ENCODE data around the gene POC1B.

- TF ChIP-seq POLR2A (IDR thresholded peaks at IDR 0.05) (no peak), CTCF (IDR thresholded peaks at IDR 0.05) (no peak), EP300 (IDR thresholded peaks at IDR 0.05) (no peak), POLR2AphosphoS5 (IDR thresholded peaks at IDR 0.05) (no peak)
Observed at GRCh38 chr12:89414322-89414721, 111.5 kb downstream of the POC1B start.

Data from gastroesophageal sphincter (tissue), 3 donors.